Hepatocyte (in vitro differentiated cells): ENCODE measurements around the gene FOXB1.

Source experiments
- EZH2 ChIP-seq: fragments of 200-600 bp; sonication (generic); IDR thresholded peaks from 2 replicates; pipeline ENCODE4 v1.6.1; 2016; ENCODE audit warnings: antibody characterized with exemption, mild to moderate bottlenecking, borderline replicate concordance
- EZH2phosphoT487 ChIP-seq: fragments of 200-600 bp; sonication (generic); IDR thresholded peaks from one replicate; pipeline ENCODE4 v1.6.1; 2018; ENCODE audit warnings: antibody characterized with exemption, mild to moderate bottlenecking, low read depth, moderate library complexity; ENCODE audit not compliant: unreplicated experiment, severe bottlenecking
- TF ChIP-seq, protein P1 (sequence below): fragments of 200-600 bp; sonication (generic); IDR thresholded peaks from 2 replicates; pipeline ENCODE4 v1.5.1; 2016; ENCODE audit warnings: antibody characterized with exemption, mild to moderate bottlenecking; ENCODE audit not compliant: poor library complexity

DNA sequence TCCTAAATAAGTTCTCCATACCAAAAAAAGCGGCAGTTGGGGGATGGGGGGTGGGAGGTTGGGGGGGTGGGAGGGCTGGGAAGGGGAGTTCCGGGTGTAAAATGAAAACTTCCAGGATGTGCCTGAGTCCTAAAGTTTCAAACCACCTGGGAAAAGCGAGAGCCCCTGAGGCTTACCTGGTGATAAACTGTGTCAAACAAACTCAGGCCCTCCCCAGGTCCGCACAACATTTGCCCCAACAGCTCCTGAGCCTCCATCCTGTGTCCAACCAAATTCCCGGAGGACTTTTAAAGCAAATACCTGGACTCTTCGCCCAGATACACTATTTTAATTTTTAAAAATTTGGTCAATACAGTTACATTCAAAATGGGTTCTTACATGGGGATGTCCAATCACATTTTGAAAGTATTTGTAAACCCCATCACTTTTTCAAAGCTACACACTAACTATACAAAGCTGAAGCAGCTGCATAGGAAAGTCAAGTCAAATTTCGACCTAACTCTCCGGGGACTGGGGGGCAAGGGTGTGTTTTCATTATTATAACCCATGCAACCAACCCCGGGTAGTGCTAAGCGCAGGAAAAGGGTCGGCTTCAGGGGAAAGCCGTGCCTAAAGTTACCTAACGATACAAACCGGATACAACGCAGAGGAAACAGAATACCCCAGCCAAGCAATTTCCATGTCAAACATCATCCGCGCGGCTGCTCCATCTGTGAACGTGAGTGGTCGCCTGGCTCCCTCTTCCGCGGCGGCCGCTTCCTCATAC, 685 bp upstream of the FOXB1 start:
- TF ChIP-seq, protein P1, sequence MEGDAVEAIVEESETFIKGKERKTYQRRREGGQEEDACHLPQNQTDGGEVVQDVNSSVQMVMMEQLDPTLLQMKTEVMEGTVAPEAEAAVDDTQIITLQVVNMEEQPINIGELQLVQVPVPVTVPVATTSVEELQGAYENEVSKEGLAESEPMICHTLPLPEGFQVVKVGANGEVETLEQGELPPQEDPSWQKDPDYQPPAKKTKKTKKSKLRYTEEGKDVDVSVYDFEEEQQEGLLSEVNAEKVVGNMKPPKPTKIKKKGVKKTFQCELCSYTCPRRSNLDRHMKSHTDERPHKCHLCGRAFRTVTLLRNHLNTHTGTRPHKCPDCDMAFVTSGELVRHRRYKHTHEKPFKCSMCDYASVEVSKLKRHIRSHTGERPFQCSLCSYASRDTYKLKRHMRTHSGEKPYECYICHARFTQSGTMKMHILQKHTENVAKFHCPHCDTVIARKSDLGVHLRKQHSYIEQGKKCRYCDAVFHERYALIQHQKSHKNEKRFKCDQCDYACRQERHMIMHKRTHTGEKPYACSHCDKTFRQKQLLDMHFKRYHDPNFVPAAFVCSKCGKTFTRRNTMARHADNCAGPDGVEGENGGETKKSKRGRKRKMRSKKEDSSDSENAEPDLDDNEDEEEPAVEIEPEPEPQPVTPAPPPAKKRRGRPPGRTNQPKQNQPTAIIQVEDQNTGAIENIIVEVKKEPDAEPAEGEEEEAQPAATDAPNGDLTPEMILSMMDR = no peak
- no peak for TF ChIP-seq EZH2
- peak; percentile 88 for TF ChIP-seq EZH2phosphoT487
